ENCODE measurements around the gene SYNGAP1.

DNA sequence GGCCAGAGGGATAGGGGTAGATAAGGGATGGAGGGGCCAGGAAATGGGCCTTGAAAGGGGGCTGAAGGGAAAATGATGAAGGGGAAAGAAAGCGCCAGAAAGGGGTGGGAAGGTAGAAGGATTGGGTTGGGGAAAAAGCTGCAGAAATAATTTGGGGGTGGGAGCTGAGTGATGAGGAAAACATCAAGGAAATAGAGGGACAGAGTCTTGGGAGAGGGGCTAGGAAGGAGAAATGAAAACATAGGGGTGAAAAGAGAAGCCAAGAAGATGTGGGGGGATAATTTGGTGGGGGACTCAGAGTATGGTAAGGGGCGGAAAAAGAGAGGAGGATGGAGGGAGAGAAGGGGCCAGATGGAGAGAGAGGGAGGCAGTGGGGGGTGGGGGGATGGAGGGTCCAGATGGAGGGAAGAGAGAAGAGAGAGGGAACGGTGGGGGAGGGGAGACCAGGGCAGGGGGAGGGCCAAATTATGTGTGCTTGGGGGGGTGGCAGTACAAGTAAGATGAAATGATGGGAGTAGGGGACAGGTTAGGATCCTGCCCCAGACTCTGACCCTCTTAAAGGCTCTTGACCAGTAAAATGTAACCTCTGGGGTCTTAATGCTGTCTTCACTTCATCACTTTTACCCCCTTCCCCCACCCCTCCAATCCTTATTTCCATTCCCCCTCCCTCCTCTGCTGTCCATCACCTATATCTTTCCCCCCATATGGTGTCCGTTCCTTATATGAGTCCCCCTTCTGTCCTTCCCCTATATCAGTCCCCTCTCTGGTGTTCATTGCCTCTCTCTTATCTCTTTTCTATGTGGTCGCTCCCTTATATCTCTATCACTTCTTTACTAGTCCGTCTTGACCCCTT is 852 bp downstream of the SYNGAP1 start:
- TF ChIP-seq EZH2 (IDR thresholded peaks at IDR 0.05; ENCODE audit: low read length) = no peak
- TF ChIP-seq, protein P1, sequence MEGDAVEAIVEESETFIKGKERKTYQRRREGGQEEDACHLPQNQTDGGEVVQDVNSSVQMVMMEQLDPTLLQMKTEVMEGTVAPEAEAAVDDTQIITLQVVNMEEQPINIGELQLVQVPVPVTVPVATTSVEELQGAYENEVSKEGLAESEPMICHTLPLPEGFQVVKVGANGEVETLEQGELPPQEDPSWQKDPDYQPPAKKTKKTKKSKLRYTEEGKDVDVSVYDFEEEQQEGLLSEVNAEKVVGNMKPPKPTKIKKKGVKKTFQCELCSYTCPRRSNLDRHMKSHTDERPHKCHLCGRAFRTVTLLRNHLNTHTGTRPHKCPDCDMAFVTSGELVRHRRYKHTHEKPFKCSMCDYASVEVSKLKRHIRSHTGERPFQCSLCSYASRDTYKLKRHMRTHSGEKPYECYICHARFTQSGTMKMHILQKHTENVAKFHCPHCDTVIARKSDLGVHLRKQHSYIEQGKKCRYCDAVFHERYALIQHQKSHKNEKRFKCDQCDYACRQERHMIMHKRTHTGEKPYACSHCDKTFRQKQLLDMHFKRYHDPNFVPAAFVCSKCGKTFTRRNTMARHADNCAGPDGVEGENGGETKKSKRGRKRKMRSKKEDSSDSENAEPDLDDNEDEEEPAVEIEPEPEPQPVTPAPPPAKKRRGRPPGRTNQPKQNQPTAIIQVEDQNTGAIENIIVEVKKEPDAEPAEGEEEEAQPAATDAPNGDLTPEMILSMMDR (optimal IDR thresholded peaks at IDR 0.05 in 1 of 3, IDR thresholded peaks at IDR 0.05 in 1 of 3, conservative IDR thresholded peaks at IDR 0.05 in 1 of 3; ENCODE audit: extremely low read depth in 1 of 3, insufficient read depth in 2 of 3, low read length in 3 of 3) = no peak
